HUDEP-2 (cell line): ENCODE measurements around the gene EMSY.

ENCODE experiments used
- DNase-seq, 76 experiments: peaks; one replicate each; lab custom pipeline; 2025; ENCODE audit not compliant: unreplicated experiment in 76 of 76; lab: John Stamatoyannopoulos, UW

EMSY gene

GRCh38 chr11:76453248-76453647 lies 8.4 kb downstream of the EMSY start:
- no peak for DNase-seq

- no peak for DNase-seq
Measured at GRCh38 chr11:76455331-76455730, 10.5 kb downstream of the EMSY start.

- no peak for DNase-seq
Measured at GRCh38 chr11:76455931-76456330, 11.1 kb downstream of the EMSY start.

- no peak for DNase-seq
Measured at GRCh38 chr11:76456571-76456970, 11.8 kb downstream of the EMSY start.

DNA sequence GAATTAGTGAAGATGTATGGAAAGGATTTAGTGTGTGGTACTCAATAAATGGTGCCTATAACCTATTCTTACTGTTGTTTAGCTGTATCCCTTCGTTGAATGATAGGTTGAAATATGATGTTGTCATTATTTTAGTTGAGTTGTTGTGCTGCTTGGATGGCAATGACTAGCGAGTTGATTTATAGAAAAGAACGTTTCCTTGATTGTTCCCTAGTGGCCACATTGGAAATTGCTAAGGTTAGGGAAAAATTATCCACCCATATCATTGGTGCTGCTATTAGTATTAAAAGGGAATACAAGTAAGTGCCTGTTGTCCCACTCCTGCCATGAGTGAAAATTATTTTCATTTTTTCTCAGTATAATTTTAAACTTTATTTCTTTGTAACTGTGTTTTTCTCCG lies 14.5 kb downstream of the EMSY start:
- DNase-seq: peak in 1 of 76 experiments; percentile 5

DNA sequence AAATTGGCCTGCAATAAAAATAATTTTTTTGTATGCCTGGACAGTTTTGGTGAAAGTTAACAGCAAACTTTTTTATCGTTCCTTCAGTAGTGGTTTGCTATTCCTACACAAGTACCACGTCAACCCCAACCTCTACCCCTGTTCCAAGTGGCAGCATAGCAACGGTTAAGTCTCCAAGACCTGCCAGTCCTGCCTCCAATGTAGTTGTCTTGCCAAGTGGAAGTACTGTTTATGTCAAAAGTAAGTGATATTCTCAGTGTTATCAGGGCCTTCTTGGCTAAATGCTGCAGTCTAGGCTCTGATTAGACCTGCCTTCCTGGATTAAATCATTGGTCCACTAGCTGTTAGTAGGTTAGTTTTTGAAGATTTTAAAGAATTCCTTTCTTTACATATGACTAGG lies 15.0 kb downstream of the EMSY start:
- peak in 1 of 76 experiments; percentile 10 for DNase-seq

DNA sequence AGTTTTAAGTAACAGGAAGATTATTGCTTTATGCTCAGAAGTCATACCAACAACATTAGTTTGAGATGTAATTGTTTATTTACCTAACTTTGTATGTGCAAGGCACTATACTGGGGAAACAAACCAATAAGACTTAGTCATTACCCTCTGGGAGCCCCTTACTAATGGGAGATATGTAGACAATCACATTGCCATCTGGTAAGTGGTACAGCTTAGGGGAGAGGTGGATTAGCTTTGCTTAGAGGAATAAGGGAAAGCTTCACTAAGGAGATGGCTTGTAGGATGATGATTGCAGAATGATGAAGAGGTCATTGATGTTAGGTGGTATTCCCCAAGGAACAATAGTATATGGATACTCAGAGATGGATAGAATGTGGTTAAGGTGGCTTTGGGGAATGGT lies 17.5 kb downstream of the EMSY start:
- DNase-seq: no peak

DNA sequence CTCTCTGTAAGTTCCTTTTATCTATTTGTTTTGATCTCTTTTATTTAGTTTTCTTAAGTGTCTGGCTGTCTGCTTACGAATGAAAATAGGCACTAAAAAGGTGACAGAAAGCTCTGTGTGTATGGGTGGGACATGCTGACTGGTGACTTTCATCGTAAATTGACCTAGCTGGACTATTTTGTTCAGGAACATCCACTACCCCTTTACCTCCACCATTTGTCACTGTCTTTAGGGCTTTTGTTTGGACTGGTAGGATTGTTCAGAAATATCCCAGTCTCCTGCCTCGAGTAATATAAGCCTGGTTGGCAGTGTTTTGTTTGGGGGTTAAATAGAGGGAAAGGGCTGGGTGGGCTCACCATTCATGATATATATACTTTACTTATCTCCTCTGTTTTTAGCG lies 20.9 kb downstream of the EMSY start:
- DNase-seq: no peak

DNA sequence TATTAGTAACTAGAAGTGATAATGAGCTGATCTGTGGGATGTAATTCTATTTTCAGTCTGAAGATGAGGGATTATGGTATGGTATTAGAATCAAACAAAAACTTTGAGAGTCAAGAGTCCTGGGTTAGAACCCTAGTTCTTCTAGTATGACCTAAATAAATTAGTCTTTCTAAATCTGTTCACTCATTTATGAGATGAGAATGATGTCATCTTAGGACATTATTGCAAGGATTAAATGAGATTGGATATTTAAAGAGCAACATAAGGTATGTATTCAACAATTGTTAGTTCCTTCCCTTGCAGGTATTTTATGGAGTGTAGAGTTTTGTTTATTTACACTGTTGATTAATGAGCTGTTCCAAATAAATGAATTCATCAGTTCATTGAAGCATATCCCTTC lies 21.8 kb downstream of the EMSY start:
- no peak for DNase-seq

- no peak for DNase-seq
Measured at GRCh38 chr11:76469141-76469540, 24.3 kb downstream of the EMSY start.

- no peak for DNase-seq
Measured at GRCh38 chr11:76471382-76471781, 26.6 kb downstream of the EMSY start.

DNA sequence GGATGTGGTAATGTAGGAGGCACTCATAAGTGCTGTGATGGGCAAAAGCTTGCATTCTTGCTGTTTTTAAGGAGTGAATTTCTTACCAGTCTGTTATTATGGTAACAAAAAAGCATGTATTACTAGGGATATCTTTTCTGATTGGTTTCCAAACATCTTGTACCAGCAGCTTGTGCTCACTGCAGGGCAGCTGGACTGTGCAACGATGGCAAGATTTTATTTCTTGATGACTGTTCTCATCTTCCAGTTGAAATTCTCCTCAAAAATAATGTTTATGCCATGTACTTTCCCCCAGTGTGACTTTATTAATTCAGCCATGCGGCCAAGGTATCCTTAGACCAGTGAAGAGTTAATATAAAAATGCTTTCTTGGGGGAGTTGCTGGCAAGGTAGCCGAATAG lies 35.4 kb downstream of the EMSY start:
- DNase-seq: no peak

- no peak for DNase-seq
Measured at GRCh38 chr11:76491644-76492043, 46.8 kb downstream of the EMSY start.

DNA sequence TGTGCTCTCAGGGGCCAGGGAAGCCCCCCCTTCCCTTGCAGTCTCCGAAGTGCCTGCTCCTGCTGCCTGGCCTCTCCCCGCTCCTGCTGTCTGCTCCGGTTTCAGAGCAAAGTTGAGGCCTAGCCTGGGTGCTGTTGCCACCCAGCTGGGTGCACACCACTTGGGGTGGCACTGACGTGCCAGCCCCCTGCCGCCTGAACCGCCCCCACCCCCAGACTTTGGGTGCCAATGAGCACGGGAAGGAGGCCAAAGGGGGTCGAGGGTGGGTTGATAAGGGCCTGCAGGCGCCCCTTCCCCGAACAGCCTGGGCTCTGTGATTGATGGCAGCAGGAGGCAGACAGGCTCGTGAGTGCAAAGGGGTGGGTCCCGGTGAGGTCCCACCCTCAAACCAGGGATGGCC lies 48.2 kb downstream of the EMSY start:
- no peak for DNase-seq

- DNase-seq: no peak
Measured at GRCh38 chr11:76493626-76494539, 49.1 kb downstream of the EMSY start.

GRCh38 chr11:76495019-76495418 lies 50.2 kb downstream of the EMSY start:
- no peak for DNase-seq

- DNase-seq: no peak
Measured at GRCh38 chr11:76496174-76496573, 51.4 kb downstream of the EMSY start.

- no peak for DNase-seq
Measured at GRCh38 chr11:76501526-76502202, 56.8 kb downstream of the EMSY start.

- no peak for DNase-seq
Measured at GRCh38 chr11:76506833-76507232, 62.0 kb downstream of the EMSY start.

DNA sequence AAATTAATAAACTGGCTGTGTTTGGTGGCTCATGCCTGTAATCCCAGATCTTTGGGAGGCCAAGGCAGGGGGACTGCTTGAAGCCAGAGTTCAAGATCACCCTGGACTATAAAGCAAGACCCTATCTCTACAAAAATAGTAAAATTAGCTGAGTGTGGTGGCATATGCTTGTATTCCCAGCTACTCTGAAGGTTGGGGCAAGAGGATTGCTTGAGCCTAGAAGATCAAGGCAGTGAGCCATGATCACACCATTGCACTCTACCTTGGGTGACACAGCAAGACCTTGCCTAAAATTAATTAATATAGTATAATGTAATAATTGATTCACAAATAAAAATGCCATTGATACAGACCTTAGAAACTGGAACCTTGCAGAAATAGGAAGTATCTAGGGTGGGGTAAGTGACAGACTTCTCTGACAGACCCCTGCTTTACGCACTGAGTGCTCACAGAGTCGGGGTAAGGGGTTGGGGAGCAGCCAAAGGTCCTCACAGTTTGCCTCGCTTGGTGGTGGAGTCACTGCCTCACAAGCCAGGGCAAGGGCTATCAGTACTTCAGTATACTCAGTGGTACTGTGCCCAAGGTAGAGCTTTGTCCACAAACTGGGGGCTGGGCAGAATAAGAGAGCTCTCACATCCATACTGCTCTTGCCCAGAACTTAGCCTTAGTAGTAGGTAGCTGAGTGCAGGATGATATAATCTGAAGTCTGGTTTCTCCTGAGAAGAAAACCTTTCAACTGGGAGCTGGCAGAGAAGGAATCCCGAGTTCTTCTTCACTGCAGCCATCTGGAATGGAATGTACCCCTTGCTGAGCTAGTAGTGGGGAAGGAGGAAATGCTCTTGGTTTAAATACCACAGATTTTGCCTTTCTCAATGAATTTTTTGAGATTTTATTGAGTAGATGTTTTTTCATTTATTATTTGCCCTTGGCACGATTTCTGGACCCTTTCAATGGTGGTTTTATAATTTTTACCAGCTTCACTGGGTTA lies 65.5 kb downstream of the EMSY start:
- no peak for DNase-seq
